Lower lobe of right lung (tissue), 2 donors: ENCODE results near the gene MAN2A1. TPM values are rescaled to one million over a fixed set of nuclear protein-coding genes. Genes with fewer than 3 reads are reported as not detected.

Experiments used
- ATAC-seq, 2 donors: fragments of 200-7000 bp; cut with Tn5 transposase; one replicate each; pipeline ENCODE4 v1.9.1; 2020 to 2022; ENCODE audit warnings: mild to moderate bottlenecking in 2 of 2, moderate library complexity in 2 of 2
- DNase-seq: peaks from one replicate; pipeline ENCODE4 v3.0.0-alpha.2; 2020
- H3K27ac ChIP-seq: fragments of 200-600 bp; one replicate; pipeline ENCODE4 v1.8.0; 2022
- H3K27me3 ChIP-seq: fragments of 200-600 bp; one replicate; pipeline ENCODE4 v1.8.0; 2022; ENCODE audit warnings: low read depth
- H3K36me3 ChIP-seq: fragments of 200-600 bp; one replicate; pipeline ENCODE4 v1.8.0; 2022; ENCODE audit warnings: mild to moderate bottlenecking
- H3K4me1 ChIP-seq: fragments of 200-600 bp; one replicate; pipeline ENCODE4 v1.8.0; 2022
- H3K4me3 ChIP-seq: fragments of 200-600 bp; one replicate; pipeline ENCODE4 v1.8.0; 2022; ENCODE audit warnings: mild to moderate bottlenecking
- H3K9me3 ChIP-seq: fragments of 200-600 bp; one replicate; pipeline ENCODE4 v1.8.0; 2022
- CTCF ChIP-seq: fragments of 200-600 bp; IDR thresholded peaks from one replicate; pipeline ENCODE4 v1.8.0; 2022; ENCODE audit warnings: antibody characterized with exemption, mild to moderate bottlenecking
- intact Hi-C: fragments of 100-400 bp; cut with DNase I; formaldehyde crosslinking; loops from one replicate; pipeline ENCODE4 v1.11.0; 2022
- total RNA-seq: library from RNA; stranded (reverse); fragmentation: NEBNext Ultra II Directional; extraction: Animal tissue kit (Norgen Biotek cat#: 25700); gene quantifications from one replicate; pipeline ENCODE4 v1.2.1, GENCODE V29; 2021
- donor health status: DM: no; HTN: yes; CAD: no; lungs with severe emphysema.

The MAN2A1 gene
- total RNA-seq, 1 donor from 2014 or later: 42.9 TPM

- H3K36me3 ChIP-seq: no peaks in the 10 kb centered on the region
- H3K9me3 ChIP-seq: no peaks in the 10 kb centered on the region
- ATAC-seq (no peak), DNase-seq (no peak)
- H3K4me1 ChIP-seq: no peaks in the 10 kb centered on the region
- TF ChIP-seq CTCF: no peak
- H3K27ac ChIP-seq: no peak overlapping the region
- no peaks in the 10 kb centered on the region for H3K27me3 ChIP-seq
- no peak overlapping the region for H3K4me3 ChIP-seq
- intact Hi-C loops: no loop called here
Observed at GRCh38 chr5:109705596-109705995, 15.9 kb downstream of the MAN2A1 start.

- ATAC-seq: no peak
Observed at GRCh38 chr5:109706095-109706494, 16.4 kb downstream of the MAN2A1 start.

GRCh38 chr5:109707531-109707930, 17.8 kb downstream of the MAN2A1 start:
- H3K36me3 ChIP-seq: no peaks in the 10 kb centered on the region
- ATAC-seq: no peak
- TF ChIP-seq CTCF: no peak
- intact Hi-C loops: no loop called here
- H3K9me3 ChIP-seq: no peaks in the 10 kb centered on the region
- no peak overlapping the region for H3K27ac ChIP-seq
- H3K4me1 ChIP-seq: no peaks in the 10 kb centered on the region
- no peak for DNase-seq
- H3K27me3 ChIP-seq: no peaks in the 10 kb centered on the region
- no peak overlapping the region for H3K4me3 ChIP-seq

More at GRCh38 chr5:109706095-109706494, 16.4 kb downstream of the MAN2A1 start:
- no peaks in the 10 kb centered on the region for H3K36me3 ChIP-seq
- DNase-seq: no peak
- H3K4me3 ChIP-seq: no peak overlapping the region
- no peaks in the 10 kb centered on the region for H3K9me3 ChIP-seq
- intact Hi-C loops: no loop called here
- TF ChIP-seq CTCF: no peak
- H3K27ac ChIP-seq: no peak overlapping the region
- H3K4me1 ChIP-seq: no peaks in the 10 kb centered on the region
- no peaks in the 10 kb centered on the region for H3K27me3 ChIP-seq

- Histone ChIP-seq H3K27ac (no peak overlapping the region), H3K36me3 (no peaks in the 10 kb centered on the region), H3K4me3 (no peak overlapping the region), H3K9me3 (no peaks in the 10 kb centered on the region), H3K4me1 (no peaks in the 10 kb centered on the region), H3K27me3 (no peaks in the 10 kb centered on the region)
- DNase-seq (no peak), ATAC-seq (no peak)
- no peak for TF ChIP-seq CTCF
- intact Hi-C loops: no loop called here
Observed at GRCh38 chr5:109708813-109709212, 19.1 kb downstream of the MAN2A1 start.

- TF ChIP-seq CTCF: no peak
Observed at GRCh38 chr5:109709225-109709624, 19.5 kb downstream of the MAN2A1 start.

GRCh38 chr5:109711673-109712072, 21.9 kb downstream of the MAN2A1 start:
- no peaks in the 10 kb centered on the region for H3K27me3 ChIP-seq
- intact Hi-C loops: no loop called here
- H3K4me1 ChIP-seq: no peaks in the 10 kb centered on the region
- no peak overlapping the region for H3K4me3 ChIP-seq
- H3K36me3 ChIP-seq: peaks cover 7% of the 10 kb centered on the region
- no peak overlapping the region for H3K27ac ChIP-seq
- TF ChIP-seq CTCF: no peak
- no peak for ATAC-seq
- H3K9me3 ChIP-seq: no peaks in the 10 kb centered on the region
- DNase-seq: no peak

More at GRCh38 chr5:109709225-109709624, 19.5 kb downstream of the MAN2A1 start:
- intact Hi-C loops: no loop called here
- no peaks in the 10 kb centered on the region for H3K9me3 ChIP-seq
- no peak overlapping the region for H3K4me3 ChIP-seq
- DNase-seq: no peak
- no peak overlapping the region for H3K27ac ChIP-seq
- H3K27me3 ChIP-seq: no peaks in the 10 kb centered on the region
- no peak for ATAC-seq
- no peaks in the 10 kb centered on the region for H3K36me3 ChIP-seq
- no peaks in the 10 kb centered on the region for H3K4me1 ChIP-seq
